B cell (primary cell): ENCODE results near the gene GRK3.
"Not testable (repeated sequence)": the region's sequence is repeated elsewhere in the genome, so short reads cannot be mapped to it uniquely, and the experiment has no call there.

ENCODE experiments used
- CTCF ChIP-seq: fragments of 200-600 bp; IDR thresholded peaks from one replicate; pipeline ENCODE4 v1.8.0; 2022; ENCODE audit warnings: antibody characterized with exemption, mild to moderate bottlenecking
- EZH2 ChIP-seq: IDR thresholded peaks from 2 replicates; pipeline ENCODE4 v1.6.1; 2012; ENCODE audit warnings: borderline replicate concordance, low read depth, mild to moderate bottlenecking, moderate library complexity, low read length; ENCODE audit not compliant: insufficient read depth, poor library complexity, severe bottlenecking

GRCh38 chr22:25552405-25552804, 12.1 kb upstream of the GRK3 start:
- TF ChIP-seq EZH2, CTCF: not testable (repeated sequence)
